DLD1 (cell line): Measurements from ENCODE around the gene ZNF581.

ENCODE experiments used
- in situ Hi-C: cut with HindIII; loops from 2 replicates; pipeline ENCODE4 v1.10.0; 2017; ENCODE audit warnings: low sequenced_read_pairs

ZNF581 gene

GRCh38 chr19:55643003-55643886 is at the start of gene ZNF581:
Gene ZNF581, plus strand, starts transcription at chr19:55643649. Its CDS starts 923 bp downstream, at chr19:55644572.
- in situ Hi-C loops, result no loop called here

- in situ Hi-C loops, result no loop called here
Observed at GRCh38 chr19:55594996-55595545, 48.4 kb upstream of the ZNF581 start.

GRCh38 chr19:55596304-55596703 is 47.1 kb upstream of the ZNF581 start:
- in situ Hi-C loops, result no loop called here

- in situ Hi-C loops, result no loop called here
Observed at GRCh38 chr19:55597501-55597921, 45.9 kb upstream of the ZNF581 start.

- in situ Hi-C loops, result no loop called here
Observed at GRCh38 chr19:55598034-55598433, 45.4 kb upstream of the ZNF581 start.

GRCh38 chr19:55598719-55599467 is 44.6 kb upstream of the ZNF581 start:
- in situ Hi-C loops, result no loop called here

GRCh38 chr19:55599468-55599841 is 44.0 kb upstream of the ZNF581 start, which contains the start of gene FIZ1:
Gene FIZ1, minus strand, starts transcription at chr19:55599517. Its CDS starts 1,652 bp downstream, at chr19:55597865.
- in situ Hi-C loops, result no loop called here

GRCh38 chr19:55599842-55600661 is 43.4 kb upstream of the ZNF581 start, which contains the start of gene ZNF524:
Gene ZNF524, plus strand, starts transcription at chr19:55600288. Its CDS starts 1,825 bp downstream, at chr19:55602113.
- in situ Hi-C loops, result no loop called here

GRCh38 chr19:55600662-55601028 is 42.8 kb upstream of the ZNF581 start:
- in situ Hi-C loops, result no loop called here

GRCh38 chr19:55601084-55601483 is 42.4 kb upstream of the ZNF581 start:
- in situ Hi-C loops, result no loop called here

GRCh38 chr19:55602104-55603001 is 41.1 kb upstream of the ZNF581 start:
- in situ Hi-C loops, result no loop called here

- in situ Hi-C loops, result no loop called here
Observed at GRCh38 chr19:55603115-55603514, 40.3 kb upstream of the ZNF581 start.

GRCh38 chr19:55603581-55604292 is 39.7 kb upstream of the ZNF581 start:
- in situ Hi-C loops, result no loop called here

GRCh38 chr19:55605207-55605636 is 38.2 kb upstream of the ZNF581 start:
- in situ Hi-C loops, result no loop called here

GRCh38 chr19:55605637-55606470 is 37.6 kb upstream of the ZNF581 start, which contains the start of gene ZNF865:
Gene ZNF865, plus strand, starts transcription at chr19:55605647. Its CDS starts 7,972 bp downstream, at chr19:55613619.
- in situ Hi-C loops, result no loop called here

GRCh38 chr19:55606471-55606787 is 37.0 kb upstream of the ZNF581 start:
- in situ Hi-C loops, result no loop called here

GRCh38 chr19:55606817-55607216 is 36.6 kb upstream of the ZNF581 start:
- in situ Hi-C loops, result no loop called here

- in situ Hi-C loops, result no loop called here
Observed at GRCh38 chr19:55609326-55609725, 34.1 kb upstream of the ZNF581 start.
